NCI-H2107 treated with DMSO at 0.1 percent for 48 hours (cell line): ENCODE data around the gene JMJD1C.
"Not testable (repeated sequence)": the region's sequence is repeated elsewhere in the genome, so short reads cannot be mapped to it uniquely, and the experiment has no call there.

Experiments
- DNase-seq: peaks from one replicate; lab custom pipeline; 2025; ENCODE audit not compliant: unreplicated experiment; lab: John Stamatoyannopoulos, UW

Gene JMJD1C, protein sequence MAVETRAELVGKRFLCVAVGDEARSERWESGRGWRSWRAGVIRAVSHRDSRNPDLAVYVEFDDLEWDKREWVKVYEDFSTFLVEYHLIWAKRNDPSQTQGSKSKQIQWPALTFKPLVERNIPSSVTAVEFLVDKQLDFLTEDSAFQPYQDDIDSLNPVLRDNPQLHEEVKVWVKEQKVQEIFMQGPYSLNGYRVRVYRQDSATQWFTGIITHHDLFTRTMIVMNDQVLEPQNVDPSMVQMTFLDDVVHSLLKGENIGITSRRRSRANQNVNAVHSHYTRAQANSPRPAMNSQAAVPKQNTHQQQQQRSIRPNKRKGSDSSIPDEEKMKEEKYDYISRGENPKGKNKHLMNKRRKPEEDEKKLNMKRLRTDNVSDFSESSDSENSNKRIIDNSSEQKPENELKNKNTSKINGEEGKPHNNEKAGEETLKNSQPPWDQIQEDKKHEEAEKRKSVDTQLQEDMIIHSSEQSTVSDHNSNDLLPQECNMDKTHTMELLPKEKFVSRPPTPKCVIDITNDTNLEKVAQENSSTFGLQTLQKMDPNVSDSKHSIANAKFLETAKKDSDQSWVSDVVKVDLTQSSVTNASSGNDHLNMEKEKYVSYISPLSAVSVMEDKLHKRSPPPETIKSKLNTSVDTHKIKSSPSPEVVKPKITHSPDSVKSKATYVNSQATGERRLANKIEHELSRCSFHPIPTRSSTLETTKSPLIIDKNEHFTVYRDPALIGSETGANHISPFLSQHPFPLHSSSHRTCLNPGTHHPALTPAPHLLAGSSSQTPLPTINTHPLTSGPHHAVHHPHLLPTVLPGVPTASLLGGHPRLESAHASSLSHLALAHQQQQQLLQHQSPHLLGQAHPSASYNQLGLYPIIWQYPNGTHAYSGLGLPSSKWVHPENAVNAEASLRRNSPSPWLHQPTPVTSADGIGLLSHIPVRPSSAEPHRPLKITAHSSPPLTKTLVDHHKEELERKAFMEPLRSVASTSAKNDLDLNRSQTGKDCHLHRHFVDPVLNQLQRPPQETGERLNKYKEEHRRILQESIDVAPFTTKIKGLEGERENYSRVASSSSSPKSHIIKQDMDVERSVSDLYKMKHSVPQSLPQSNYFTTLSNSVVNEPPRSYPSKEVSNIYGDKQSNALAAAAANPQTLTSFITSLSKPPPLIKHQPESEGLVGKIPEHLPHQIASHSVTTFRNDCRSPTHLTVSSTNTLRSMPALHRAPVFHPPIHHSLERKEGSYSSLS (N-terminal part only)

DNA sequence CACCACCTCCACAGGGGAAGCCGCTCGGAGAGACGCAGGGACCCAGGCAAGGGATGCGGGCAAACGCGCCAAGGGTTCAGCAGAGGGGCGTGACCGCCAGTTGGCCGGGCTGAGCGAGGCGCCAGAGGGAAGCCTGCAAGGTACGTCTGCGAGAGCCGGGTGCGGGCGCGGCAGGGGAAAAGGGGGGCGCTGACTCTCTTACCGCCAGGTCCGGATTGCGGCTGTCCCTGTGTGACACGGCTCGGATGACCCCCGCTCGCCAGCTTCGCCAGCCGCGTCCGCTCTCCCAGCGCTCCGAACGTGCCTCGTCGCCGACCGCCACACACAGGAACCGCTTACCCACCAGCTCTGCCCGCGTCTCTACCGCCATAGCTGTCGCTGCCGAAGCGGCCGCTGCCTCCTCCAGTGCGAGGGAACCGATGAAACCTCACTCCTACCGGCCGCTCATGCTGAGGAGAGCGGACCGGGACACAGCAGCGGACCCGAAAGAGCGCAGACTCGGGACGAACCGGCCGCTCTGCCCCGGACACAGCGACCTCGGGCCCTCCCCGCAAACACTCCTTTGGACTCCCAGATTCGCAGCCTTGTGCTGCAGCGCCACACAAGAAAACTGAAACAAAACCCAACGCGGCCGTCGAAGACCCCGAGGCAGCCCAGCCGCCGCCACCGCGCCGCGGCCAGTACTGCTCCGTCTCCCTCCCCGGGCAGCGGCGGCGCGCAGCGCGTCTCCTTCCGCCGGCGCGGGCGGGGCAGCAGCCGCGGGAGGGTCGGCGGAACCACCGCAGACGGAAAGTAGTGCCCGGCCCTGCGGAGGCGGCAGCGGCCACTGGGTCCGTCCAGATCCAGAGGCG is at the start of gene JMJD1C:
Gene JMJD1C, minus strand, starts transcription at position 685 of the 851 bp plus-strand sequence. Its CDS starts 315 bp downstream, at position 370.
- peak; percentile 23 for DNase-seq

DNA sequence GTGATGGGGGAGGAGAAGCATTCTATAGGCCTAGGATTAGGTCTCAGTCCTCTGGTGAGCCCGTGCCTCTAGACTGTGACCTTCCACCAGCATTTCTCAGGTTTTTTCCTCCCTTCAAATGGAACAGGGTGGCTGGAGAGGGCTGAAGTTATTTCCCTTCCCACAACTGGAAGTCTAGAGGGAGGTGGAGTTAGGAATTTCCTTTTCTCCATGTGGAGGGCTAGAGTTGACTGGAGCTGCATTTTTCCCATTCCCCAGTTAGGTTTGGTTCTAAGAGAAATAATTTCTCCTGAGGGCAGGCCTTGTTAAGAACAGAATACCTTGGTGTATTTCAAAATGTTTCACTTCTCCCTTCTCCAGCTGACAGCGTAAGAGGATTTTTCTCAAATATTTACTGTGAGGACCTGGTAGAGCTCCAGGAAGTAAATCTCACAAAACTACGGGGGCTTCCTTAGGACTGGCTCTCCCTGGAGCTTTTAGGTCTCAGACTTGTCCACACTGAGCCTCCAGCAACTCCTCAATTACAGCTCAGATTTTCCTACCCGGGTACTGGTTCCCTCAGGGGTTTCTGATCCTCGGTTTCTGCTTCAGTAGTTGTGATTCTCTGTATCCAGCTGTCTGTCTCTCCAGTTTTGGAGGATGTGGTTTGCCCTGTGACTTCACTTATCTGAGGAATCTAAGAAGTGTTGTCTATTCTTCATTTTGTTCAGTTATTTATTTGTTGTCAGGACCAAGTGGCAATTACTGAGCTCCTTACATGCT is 49.4 kb upstream of the JMJD1C start:
- no peak for DNase-seq

DNA sequence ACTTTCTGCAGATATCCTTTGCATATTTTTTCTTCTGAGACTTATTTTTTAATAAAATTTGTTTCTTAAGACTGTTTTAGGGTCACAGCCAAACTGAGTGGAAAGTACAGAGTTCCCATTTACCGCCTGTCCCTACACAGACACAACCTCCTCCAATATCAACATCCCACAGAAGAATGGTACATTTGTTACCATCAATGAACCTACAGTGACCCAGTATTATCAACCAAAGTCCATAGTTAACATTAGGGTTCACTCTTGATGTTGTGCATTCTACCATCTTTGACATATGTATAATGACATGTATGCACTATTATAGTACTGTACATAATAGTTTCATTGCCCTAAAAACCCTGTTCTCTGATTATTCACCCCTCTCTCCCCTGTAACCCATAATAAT is 40.8 kb upstream of the JMJD1C start:
- no peak for DNase-seq

DNA sequence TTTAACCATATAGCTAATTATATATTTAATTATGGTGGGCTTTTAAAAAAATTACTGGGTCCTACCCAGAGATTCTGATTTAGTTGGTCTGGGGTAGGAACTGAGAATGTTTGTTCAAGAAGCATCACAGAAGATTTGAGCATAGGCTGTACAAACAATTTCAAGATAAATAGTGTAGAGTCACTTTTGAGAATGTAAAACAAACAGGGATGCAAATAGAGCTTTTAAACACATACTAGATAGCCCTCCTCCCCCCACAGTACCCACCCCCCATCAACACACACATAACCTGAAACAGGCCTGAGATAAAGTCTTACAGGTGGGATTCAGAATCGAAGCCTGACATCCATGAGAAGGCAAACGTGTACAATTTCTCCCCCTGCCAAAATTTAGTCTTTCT is 39.8 kb upstream of the JMJD1C start:
- no peak for DNase-seq

DNA sequence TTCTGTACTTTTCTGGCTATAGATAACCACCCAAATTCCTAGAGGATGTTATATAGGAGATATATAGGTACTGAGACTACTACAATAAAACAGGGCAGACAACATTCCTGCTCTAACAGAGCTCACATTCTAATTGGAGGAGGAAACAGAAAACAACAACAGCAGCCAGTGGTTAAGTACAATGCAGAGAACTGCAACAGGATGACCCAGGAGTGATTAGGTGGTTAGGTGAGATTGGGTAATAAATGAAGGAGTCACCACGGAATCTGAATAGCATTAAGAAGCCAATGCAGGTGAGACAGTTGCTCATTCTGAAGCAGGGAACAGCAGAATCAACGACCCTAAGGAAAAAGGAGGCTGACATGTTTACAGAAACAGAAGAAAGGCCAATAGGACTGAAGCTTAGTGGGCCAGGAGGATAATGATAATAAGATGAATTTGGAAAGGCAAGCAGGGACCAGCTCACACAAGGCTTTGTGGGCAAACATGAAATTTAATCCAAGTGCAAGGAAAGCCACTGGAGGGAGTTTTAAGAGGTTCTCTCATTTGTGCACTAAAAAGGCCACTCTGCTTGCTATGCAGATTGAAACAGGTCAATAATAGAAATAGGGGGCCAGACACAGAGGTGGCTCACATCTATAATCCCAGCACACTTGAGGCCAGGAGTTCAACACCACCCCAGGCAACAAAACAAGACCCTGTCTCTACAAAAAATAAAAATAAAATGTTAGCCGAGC is 38.5 kb upstream of the JMJD1C start:
- peak; percentile 65 for DNase-seq

DNA sequence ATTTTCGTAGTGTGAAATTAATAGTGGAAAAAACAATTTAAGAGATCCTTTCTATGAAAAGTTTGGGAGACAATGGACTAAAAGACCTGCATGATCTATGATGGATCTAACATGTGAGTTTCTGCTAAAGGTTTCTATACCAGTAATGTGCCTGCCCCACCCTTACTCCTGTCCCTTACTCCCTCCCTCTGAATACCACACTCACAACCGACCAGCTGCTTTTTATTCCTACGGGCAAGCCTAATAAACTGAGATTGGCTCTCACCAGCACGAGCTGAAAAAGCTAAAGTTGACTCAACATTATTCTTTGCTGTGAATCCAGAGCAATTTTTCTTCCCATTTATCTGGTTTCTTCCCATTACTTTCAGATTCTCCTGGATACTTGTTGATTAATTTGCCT is 37.6 kb upstream of the JMJD1C start:
- no peak for DNase-seq

DNA sequence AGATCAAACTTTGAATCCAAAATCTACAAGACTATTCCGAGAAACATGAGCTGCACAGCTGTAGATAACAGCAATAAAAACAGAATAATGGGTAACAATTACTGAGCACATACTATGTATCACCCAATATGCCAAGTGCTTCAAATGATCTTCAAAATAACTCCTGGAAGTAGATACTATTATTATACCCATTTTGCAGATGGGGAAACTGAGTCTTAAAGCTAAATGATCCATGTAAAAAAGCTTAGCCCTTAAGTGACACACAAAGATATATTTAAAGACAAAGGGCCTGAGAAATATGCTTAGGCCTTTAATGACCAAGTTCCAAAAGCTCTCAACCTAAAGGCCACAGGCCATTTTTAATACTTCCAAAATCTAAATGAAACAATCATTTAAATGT is 37.1 kb upstream of the JMJD1C start:
- DNase-seq = no peak

DNA sequence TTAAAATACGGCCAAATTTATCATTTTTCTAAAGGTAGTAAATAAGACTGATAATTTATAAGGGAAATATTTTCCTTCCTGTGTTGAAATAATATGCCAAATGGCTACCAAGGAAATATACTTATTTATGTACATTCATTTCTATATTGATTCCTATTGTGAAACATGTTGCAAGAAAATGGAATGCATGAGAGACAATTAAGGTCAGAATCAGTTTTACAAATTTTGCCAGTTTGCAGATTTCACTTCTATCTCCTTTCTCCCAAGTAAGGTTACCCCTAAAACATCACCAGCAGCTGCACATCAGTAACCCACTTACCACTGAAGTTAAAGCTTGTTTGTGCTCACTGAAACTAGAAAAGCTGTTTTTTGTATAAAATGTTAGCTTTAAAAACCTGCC is 36.2 kb upstream of the JMJD1C start:
- DNase-seq = no peak

DNA sequence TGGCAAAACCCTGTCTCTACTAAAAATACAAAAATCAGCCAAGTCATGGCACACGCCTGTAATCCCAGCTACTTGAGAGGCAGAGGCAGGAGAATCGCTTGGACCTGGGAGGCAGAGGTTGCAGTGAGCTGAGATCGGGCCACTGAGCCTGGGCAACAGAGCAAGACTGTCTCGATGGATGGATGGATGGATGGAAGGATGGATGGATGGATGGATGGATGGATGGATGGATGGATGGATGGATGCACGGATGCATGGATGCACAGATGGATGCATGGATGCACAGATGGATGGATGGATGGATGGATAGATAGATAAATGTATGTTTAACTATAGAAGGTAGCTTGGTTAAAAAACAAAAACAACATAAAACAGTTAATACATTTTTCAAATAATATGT is 34.8 kb upstream of the JMJD1C start:
- not testable (repeated sequence) for DNase-seq

DNA sequence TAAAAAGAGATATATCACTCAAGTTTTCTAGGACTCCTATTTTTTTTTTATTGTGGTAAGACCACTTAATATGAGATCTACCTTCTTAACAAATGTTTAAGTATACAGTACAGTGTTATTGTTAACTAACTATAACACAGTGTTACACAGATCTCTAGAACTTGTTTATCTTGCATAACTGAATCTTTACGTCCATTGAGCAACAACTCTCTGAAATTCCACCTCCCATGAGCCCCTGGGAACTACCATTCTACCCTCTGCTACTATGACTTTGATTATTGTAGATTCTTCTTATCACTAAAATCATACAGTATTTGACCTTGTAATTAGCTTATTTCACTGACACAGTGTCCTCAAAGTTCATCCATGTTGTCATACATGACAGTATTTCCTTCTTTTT is 32.9 kb upstream of the JMJD1C start:
- DNase-seq = no peak

DNA sequence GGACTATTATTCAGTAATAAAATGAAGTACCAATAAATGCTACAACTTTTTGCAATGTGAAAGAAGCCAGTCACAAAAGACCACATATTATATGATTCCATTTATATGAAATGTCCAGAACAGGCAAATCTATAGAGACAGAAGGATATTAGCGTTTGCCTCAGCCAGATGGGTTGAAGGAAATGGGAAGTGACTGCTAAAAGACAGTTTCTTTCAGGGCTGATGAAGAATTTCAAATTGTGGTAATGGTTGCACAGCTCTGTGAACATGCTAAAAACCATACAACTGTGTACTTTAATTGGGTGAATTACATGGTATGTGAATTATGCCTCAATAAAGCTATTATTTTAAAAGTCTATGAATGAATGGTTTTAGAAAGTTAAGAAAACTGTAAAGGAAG is 31.5 kb upstream of the JMJD1C start:
- no peak for DNase-seq

DNA sequence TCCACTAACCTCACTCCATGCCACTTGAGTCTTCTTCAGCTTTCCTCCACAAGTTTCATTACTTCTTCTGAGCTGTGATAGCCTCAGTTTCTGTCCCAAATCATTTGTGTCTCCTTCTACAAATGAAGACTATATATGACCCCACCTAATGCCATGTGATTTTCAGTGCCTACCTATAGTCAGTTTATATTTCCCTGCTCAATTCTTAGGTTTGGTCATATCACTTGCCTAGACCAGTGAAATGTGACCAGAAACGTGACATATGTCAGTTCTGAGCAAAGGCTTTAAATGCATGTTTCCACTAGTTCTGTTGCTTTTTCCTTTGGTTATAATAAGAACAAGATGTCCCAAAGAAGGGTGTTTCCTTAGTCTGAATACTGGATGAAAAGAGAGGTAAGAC is 30.8 kb upstream of the JMJD1C start:
- no peak for DNase-seq

DNA sequence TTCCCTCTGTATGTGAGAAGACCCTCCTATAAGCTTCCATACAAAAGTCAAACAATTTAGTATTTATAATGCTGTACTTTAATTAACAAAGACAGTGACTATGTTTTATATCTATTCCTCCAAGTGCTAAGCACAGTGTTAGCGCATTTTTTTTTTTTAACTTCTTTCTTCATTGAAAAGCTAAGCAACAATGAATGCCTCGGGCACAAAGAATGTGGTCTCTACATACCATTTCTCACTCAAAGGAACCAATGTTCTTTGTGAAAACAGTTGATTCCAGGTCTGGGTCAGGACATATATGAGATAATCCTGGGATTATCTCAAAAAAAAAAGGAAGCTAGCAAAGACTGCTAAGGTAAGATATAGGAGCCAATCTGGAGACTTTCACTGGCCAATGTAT is 29.2 kb upstream of the JMJD1C start:
- DNase-seq = no peak

DNA sequence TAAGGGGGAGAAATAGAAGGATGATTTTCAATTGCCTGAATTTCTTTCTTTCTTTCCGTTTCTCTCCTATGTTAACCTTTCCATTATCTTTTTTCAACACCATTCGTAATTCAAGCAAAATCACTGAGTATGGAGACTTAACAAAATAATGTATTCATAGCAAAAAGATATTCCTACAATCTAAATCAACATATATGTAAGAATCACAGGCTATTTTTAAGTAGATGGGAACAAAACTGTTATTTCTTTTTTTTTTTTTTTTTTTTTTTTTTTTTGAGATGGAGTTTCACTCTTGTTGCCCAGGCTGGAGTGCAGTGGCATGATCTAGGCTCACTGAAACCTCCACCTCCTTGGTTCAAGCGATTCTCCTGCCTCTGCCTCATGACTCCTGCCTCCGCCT is 27.2 kb upstream of the JMJD1C start:
- DNase-seq = no peak

DNA sequence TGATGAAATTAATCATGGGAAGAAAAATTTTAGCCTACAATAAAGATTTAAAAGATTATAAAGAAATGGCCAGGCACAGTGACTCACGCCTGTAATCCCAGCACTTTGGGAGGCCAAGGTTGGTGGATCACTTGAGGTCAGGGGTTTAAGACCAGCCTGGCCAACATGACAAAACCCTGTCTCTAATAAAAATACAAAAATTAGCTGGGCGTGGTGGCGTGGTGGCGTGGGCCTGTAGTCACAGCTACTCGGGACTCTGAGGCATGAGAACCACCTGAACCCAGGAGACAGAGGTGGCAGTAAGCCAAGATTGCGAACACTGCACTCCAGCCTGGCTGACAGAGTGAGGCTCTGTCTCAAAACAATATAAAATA is 26.5 kb upstream of the JMJD1C start:
- DNase-seq = not testable (repeated sequence)

DNA sequence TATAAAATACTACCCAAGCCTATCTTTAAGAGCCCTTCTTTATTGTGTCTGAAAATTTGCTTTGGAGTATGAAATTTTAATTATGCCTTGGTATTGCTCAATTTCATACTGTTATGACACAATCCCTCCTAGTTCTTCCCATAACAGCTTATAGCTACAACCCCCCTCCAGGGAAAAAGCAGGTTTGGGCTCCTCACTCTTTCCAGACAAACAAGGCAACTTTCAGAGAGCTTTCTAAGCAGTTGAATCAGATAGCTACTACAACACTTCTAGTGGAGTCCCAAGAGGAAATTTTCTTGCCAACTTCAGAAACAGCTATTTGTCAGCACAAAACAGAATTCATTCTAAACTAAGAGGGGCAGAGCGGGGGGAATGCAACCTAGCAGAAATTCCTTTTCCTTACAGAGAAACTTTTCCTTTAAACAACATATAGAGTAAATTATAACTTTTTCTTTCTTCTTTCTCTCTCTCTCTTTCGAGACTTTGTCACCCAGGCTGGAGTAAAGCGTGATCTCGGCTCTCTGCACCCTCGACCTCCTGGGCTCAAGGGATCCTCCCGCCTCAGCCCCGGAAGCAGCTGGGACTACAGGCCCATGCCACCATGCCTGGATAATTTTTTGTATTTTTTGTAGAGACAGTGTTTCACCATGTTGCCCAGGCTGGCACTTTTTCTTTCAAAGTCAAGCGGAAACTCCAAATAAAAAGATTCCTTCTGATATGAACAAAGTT is 26.0 kb upstream of the JMJD1C start:
- no peak for DNase-seq

DNA sequence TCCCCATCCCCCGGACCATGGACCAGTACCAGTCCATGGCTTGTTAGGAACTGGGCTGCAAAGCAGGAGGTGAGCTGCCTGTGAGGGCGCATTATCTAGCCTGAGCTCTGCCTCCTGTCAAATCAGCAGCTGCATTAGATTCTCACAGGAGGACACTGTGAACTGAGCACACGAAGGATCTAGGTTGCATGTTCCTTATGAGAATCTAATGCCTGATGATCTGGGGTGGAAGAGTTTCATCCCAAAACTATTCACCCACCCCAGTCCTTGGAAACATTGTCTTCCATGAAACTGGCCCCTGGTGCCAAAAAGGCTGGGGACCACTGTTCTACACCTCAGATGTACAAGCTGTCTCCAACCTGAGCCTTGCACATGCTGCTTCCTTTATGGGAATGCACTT is 24.1 kb upstream of the JMJD1C start:
- no peak for DNase-seq

DNA sequence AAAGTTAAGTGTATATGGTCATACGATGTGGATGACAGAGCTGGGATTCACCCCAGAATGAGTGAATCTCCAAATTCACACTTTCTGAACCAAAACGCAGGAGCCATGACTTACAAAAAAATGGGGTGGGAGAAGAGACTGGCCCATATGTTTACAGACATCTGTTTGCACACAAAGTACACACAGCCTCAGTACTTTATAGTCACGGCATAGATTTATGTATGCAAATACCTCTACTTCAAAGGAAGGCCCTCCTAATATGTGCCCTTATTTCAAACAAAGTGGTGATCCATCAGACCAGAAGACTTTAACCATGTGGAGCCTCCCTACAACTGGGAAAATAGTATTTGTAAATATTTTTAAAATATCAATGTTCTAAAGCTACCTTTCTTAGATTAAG is 22.2 kb upstream of the JMJD1C start:
- no peak for DNase-seq

DNA sequence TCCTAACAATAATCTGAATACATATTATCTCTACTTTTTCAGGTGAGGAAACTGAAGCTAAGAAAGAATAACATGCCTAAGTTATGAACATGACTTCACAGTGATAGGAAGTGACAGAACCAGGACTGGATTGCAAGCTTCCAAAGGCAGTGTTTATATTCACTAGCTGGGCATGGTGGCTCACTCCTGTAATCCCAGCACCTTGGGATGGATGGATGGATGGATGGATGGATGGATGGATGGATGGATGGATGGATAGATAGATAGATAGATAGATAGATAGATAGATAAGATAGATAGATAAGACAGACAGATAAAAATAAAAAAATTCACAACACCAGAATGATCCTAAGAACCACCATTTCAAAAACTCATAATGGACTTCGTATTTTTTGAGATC is 18.2 kb upstream of the JMJD1C start:
- no peak for DNase-seq
